Measurements from ENCODE around the gene MAB21L4.

DNA sequence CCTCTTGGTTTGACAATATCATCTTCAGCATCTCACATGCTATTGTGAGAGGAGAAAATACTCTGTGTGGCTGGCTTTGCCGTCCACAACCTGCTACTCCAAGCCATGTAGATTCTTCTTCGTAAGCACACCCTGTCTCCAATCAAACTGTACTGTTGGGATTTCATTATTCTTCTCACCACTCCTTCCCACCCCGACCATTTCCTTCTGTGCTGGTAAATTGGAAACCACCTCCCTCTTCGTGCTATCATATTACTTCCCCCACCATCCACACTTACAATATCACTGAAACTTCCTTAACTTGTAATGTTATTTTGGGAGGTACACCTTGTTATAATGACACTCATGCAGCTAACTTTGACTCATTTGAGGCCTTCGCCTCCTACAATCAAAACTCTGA, 30.6 kb downstream of the MAB21L4 start:
- TF ChIP-seq, protein P1, sequence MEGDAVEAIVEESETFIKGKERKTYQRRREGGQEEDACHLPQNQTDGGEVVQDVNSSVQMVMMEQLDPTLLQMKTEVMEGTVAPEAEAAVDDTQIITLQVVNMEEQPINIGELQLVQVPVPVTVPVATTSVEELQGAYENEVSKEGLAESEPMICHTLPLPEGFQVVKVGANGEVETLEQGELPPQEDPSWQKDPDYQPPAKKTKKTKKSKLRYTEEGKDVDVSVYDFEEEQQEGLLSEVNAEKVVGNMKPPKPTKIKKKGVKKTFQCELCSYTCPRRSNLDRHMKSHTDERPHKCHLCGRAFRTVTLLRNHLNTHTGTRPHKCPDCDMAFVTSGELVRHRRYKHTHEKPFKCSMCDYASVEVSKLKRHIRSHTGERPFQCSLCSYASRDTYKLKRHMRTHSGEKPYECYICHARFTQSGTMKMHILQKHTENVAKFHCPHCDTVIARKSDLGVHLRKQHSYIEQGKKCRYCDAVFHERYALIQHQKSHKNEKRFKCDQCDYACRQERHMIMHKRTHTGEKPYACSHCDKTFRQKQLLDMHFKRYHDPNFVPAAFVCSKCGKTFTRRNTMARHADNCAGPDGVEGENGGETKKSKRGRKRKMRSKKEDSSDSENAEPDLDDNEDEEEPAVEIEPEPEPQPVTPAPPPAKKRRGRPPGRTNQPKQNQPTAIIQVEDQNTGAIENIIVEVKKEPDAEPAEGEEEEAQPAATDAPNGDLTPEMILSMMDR (IDR thresholded peaks at IDR 0.05; ENCODE audit: low read depth, low read length, poor library complexity, severe bottlenecking), result no peak
- TF ChIP-seq EZH2phosphoT487 (IDR thresholded peaks at IDR 0.05; ENCODE audit: borderline replicate concordance, low read length), result no peak

Data from DOHH2 (cell line).